SK-N-SH (cell line): ENCODE data around the gene RAI14. TPM values are rescaled to one million over a fixed set of nuclear protein-coding genes. Genes with fewer than 3 reads are reported as not detected.

Experiments
- CTCF ChIA-PET: fragments of 300-600, 350-600 bp; formaldehyde crosslinking; extraction: SDS; loops from one replicate; lab custom pipeline; 2021; lab: Yijun Ruan, JAX
- POLR2A ChIA-PET: fragments of 350-600 bp; sonication (Branson Sonifier 250); formaldehyde crosslinking; extraction: SDS; loops from one replicate; lab custom pipeline; 2020; ENCODE audit warnings: antibody characterized with exemption, inconsistent platforms; lab: Yijun Ruan, JAX
- DNase-seq: peaks from one replicate; pipeline ENCODE4 v3.0.0; 2012
- H2AFZ ChIP-seq: fragments of 200-600 bp; sonication (generic); 2 replicates; pipeline ENCODE4 v1.8.1; 2016; ENCODE audit warnings: antibody characterized with exemption, mild to moderate bottlenecking, low read depth
- H3F3A ChIP-seq: fragments of 200-600 bp; sonication (generic); replicated peaks from 2 replicates; pipeline ENCODE3; 2016; ENCODE audit warnings: antibody characterized with exemption, mild to moderate bottlenecking; ENCODE audit not compliant: insufficient read depth
- H3K27ac ChIP-seq, 2 experiments: fragments of 200-500 bp in 1 of 2; fragments of 200-600 bp in 1 of 2; sonication (Bioruptor generic) in 1 of 2; sonication (generic), shearing (Covaris generic) in 1 of 2; 2 replicates each; pipeline versions ENCODE4 v1.5.1 to v1.6.1; 2014 to 2016; ENCODE audit warnings: low read depth in 2 of 2, inconsistent platforms in 1 of 2, low read length in 1 of 2, mild to moderate bottlenecking in 1 of 2, mixed read lengths in 1 of 2
- H3K27me3 ChIP-seq: fragments of 200-600 bp; sonication (generic), shearing (Covaris generic); 2 replicates; pipeline ENCODE4 v1.6.1; 2016; ENCODE audit warnings: mixed run types; ENCODE audit not compliant: insufficient read depth
- H3K36me3 ChIP-seq, 2 experiments: fragments of 200-500 bp in 1 of 2; fragments of 200-600 bp in 1 of 2; sonication (Bioruptor generic) in 1 of 2; sonication (generic) in 1 of 2; replicated peaks in 1 of 2; 2 replicates each; pipeline versions ENCODE3 to v1.5.1; 2014 to 2016; ENCODE audit warnings: low read length in 1 of 2, mild to moderate bottlenecking in 1 of 2; ENCODE audit not compliant: insufficient read depth in 2 of 2, control insufficient read depth in 1 of 2
- H3K4me1 ChIP-seq, 2 experiments: fragments of 200-500 bp in 1 of 2; fragments of 200-600 bp in 1 of 2; sonication (Bioruptor generic) in 1 of 2; sonication (generic), shearing (Covaris generic) in 1 of 2; 2 replicates each; pipeline versions ENCODE4 v1.5.1 to v1.6.1; 2014 to 2016; ENCODE audit warnings: low read depth in 1 of 2, low read length in 1 of 2, mixed run types in 1 of 2; ENCODE audit not compliant: insufficient read depth in 2 of 2, control insufficient read depth in 1 of 2
- H3K4me2 ChIP-seq: fragments of 200-600 bp; sonication (generic), shearing (Covaris generic); 2 replicates; pipeline ENCODE4 v1.6.1; 2017; ENCODE audit warnings: mixed run types
- H3K4me3 ChIP-seq, 2 experiments: fragments of 200-500 bp in 1 of 2; fragments of 200-600 bp in 1 of 2; sonication (Bioruptor generic) in 1 of 2; sonication (generic), shearing (Covaris generic) in 1 of 2; 2 replicates each; pipeline versions ENCODE4 v1.5.1 to v1.8.1; 2014 to 2016; ENCODE audit warnings: low read depth in 2 of 2, inconsistent platforms in 1 of 2, low read length in 1 of 2, mild to moderate bottlenecking in 1 of 2, mixed read lengths in 1 of 2, moderate library complexity in 1 of 2
- H3K79me2 ChIP-seq: fragments of 200-600 bp; sonication (generic); 2 replicates; pipeline ENCODE4 v1.8.1; 2017; ENCODE audit warnings: mild to moderate bottlenecking; ENCODE audit not compliant: insufficient read depth
- H3K9ac ChIP-seq: fragments of 200-600 bp; sonication (generic); 2 replicates; pipeline ENCODE4 v1.6.1; 2017; ENCODE audit warnings: mixed run types
- H3K9me2 ChIP-seq: fragments of 200-600 bp; sonication (generic); 2 replicates; pipeline ENCODE4 v1.6.1; 2017; ENCODE audit warnings: mixed run types
- H3K9me3 ChIP-seq: fragments of 200-600 bp; sonication (generic); 2 replicates; pipeline ENCODE4 v1.6.1; 2017; ENCODE audit warnings: mixed run types, mild to moderate bottlenecking, moderate library complexity
- H4K20me1 ChIP-seq: fragments of 200-600 bp; sonication (generic); 2 replicates; pipeline ENCODE4 v1.6.1; 2017; ENCODE audit warnings: mild to moderate bottlenecking, mixed run types; ENCODE audit not compliant: insufficient read depth
- CHD2 ChIP-seq: fragments of 150-350 bp; IDR thresholded peaks from 2 replicates; pipeline ENCODE4 v1.6.1; 2018; ENCODE audit warnings: low read length; ENCODE audit not compliant: partially characterized antibody
- ELF1 ChIP-seq: IDR thresholded peaks from 2 replicates; pipeline ENCODE4 v1.4.0; 2012
- FOXM1 ChIP-seq: IDR thresholded peaks from 2 replicates; pipeline ENCODE4 v1.4.0; 2012; ENCODE audit warnings: low read depth, mild to moderate bottlenecking
- GABPA ChIP-seq: IDR thresholded peaks from 2 replicates; pipeline ENCODE4 v1.4.0; 2012; ENCODE audit warnings: low read depth, mild to moderate bottlenecking
- NFIC ChIP-seq: IDR thresholded peaks from 2 replicates; pipeline ENCODE4 v1.4.0; 2012; ENCODE audit warnings: borderline replicate concordance
- NRF1 ChIP-seq: IDR thresholded peaks from 2 replicates; pipeline ENCODE4 v1.6.1; 2012; ENCODE audit warnings: low read depth, mild to moderate bottlenecking, low read length
- RCOR1 ChIP-seq: fragments of 150-350 bp; IDR thresholded peaks from 2 replicates; pipeline ENCODE4 v1.6.1; 2017; ENCODE audit warnings: antibody characterized with exemption, low read length
- RXRA ChIP-seq: IDR thresholded peaks from 2 replicates; pipeline ENCODE4 v1.4.0; 2012; ENCODE audit warnings: low read depth, mild to moderate bottlenecking, borderline replicate concordance
- SIN3A ChIP-seq: IDR thresholded peaks from 2 replicates; pipeline ENCODE4 v1.6.1; 2012; ENCODE audit warnings: low read depth, mild to moderate bottlenecking, low read length, moderate library complexity, borderline replicate concordance
- polyA plus RNA-seq, 3 experiments: library from polyadenylated mRNA; depleted of rRNA; stranded (reverse); fragments of >200 nt; gene quantifications; 2 replicates each; pipeline ENCODE4 v1.2.3, GENCODE V29; 2012
- TF ChIP-seq, protein P1 (sequence below): IDR thresholded peaks from 2 replicates; pipeline ENCODE4; 2012
- TF ChIP-seq, protein P2 (sequence below): fragments of 200-600 bp; sonication (generic); IDR thresholded peaks from 2 replicates; pipeline ENCODE4 v1.6.1; 2017; ENCODE audit warnings: antibody characterized with exemption, mild to moderate bottlenecking, moderate library complexity
- TF ChIP-seq, protein P3 (sequence below): fragments of 150-350 bp; IDR thresholded peaks from 2 replicates; pipeline ENCODE4 v1.6.1; 2016; ENCODE audit warnings: mild to moderate bottlenecking, low read depth, low read length
- TF ChIP-seq, protein P4 (sequence below): IDR thresholded peaks from 2 replicates; pipeline ENCODE4 v1.4.0; 2012; ENCODE audit warnings: low read depth

RAI14 gene
- polyA plus RNA-seq, 1 of the 3 experiments (the other 2 are of a cell fraction): 53.2 TPM

GRCh38 chr5:34652914-34653313 lies 3.2 kb upstream of the RAI14 start:
- H3K9ac ChIP-seq: no peak overlapping the region
- TF ChIP-seq NRF1 (no peak), GABPA (no peak), NFIC (peak; percentile 65)
- TF ChIP-seq, protein P1, sequence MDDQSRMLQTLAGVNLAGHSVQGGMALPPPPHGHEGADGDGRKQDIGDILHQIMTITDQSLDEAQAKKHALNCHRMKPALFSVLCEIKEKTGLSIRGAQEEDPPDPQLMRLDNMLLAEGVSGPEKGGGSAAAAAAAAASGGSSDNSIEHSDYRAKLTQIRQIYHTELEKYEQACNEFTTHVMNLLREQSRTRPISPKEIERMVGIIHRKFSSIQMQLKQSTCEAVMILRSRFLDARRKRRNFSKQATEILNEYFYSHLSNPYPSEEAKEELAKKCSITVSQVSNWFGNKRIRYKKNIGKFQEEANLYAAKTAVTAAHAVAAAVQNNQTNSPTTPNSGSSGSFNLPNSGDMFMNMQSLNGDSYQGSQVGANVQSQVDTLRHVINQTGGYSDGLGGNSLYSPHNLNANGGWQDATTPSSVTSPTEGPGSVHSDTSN: 0 out of 2 replicates have a peak, but pooled peaks have one; percentile 28
- TF ChIP-seq, protein P2, sequence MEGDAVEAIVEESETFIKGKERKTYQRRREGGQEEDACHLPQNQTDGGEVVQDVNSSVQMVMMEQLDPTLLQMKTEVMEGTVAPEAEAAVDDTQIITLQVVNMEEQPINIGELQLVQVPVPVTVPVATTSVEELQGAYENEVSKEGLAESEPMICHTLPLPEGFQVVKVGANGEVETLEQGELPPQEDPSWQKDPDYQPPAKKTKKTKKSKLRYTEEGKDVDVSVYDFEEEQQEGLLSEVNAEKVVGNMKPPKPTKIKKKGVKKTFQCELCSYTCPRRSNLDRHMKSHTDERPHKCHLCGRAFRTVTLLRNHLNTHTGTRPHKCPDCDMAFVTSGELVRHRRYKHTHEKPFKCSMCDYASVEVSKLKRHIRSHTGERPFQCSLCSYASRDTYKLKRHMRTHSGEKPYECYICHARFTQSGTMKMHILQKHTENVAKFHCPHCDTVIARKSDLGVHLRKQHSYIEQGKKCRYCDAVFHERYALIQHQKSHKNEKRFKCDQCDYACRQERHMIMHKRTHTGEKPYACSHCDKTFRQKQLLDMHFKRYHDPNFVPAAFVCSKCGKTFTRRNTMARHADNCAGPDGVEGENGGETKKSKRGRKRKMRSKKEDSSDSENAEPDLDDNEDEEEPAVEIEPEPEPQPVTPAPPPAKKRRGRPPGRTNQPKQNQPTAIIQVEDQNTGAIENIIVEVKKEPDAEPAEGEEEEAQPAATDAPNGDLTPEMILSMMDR: peak; percentile 24; the same call in 1 of the 2 replicates
- CTCF ChIA-PET: no interaction called here
- no peaks in the 10 kb centered on the region for H3K36me3 ChIP-seq
- no peaks in the 10 kb centered on the region; a peak in 2 of 4 replicates for H3K4me1 ChIP-seq
- H3K27ac ChIP-seq: peak overlapping the region; percentile 30 to 64; a peak in 2 of 4 replicates
- peak overlapping the region; percentile 39; the same call in 1 of the 2 replicates for H3K4me2 ChIP-seq
- H4K20me1 ChIP-seq: peaks cover 4% of the 10 kb centered on the region; the same call in 1 of the 2 replicates
- H2AFZ ChIP-seq: no peak overlapping the region
- H3K9me3 ChIP-seq: no peaks in the 10 kb centered on the region
- no peak for DNase-seq
- POLR2A ChIA-PET: no interaction called here
- H3F3A ChIP-seq: peaks cover 35% of the 10 kb centered on the region
- H3K79me2 ChIP-seq: peaks cover 14% of the 10 kb centered on the region
- H3K27me3 ChIP-seq: no peaks in the 10 kb centered on the region
- no peak overlapping the region for H3K4me3 ChIP-seq
- H3K9me2 ChIP-seq: no peaks in the 10 kb centered on the region

DNA sequence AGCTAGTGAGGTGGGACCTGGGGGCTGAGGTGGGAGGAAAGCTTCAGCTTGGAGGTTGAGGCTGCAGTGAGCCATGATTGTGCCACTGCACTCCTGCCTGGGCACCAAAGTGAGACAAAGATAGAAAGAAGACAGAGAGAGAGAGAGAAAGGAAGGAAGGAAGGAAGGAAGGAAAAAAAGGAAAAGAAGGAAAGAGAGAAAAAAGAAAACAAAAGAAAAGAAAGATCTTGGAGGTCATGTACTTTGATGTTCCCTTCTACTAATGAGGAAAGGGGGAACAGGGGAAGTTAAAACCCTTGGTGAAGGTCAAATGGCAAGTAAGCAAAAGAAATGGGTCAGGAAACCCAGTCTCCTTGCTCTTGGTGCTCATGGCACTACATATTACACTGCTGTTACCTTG lies 2.4 kb upstream of the RAI14 start:
- ChIA-PET POLR2A (no interaction called here), CTCF (no interaction called here)
- Histone ChIP-seq H3K4me2 (no peak overlapping the region), H3K4me1 (peaks cover 0 to 3% of the 10 kb centered on the region in 2 experiments; a peak in 2 of 4 replicates), H3K79me2 (peaks cover 22% of the 10 kb centered on the region), H3K9ac (no peak overlapping the region), H3K9me2 (no peaks in the 10 kb centered on the region), H3K4me3 (no peak overlapping the region), H3K9me3 (no peaks in the 10 kb centered on the region), H4K20me1 (peaks cover 10% of the 10 kb centered on the region), H3F3A (peaks cover 39% of the 10 kb centered on the region), H3K27me3 (no peaks in the 10 kb centered on the region), H3K27ac (no peak overlapping the region), H2AFZ (no peak overlapping the region), H3K36me3 (no peaks in the 10 kb centered on the region)
- no peak for TF ChIP-seq RCOR1
- no peak for TF ChIP-seq ELF1
- TF ChIP-seq, protein P1: no peak
- no peak for TF ChIP-seq FOXM1
- TF ChIP-seq RXRA: no peak
- TF ChIP-seq CHD2: no peak
- TF ChIP-seq, protein P3, sequence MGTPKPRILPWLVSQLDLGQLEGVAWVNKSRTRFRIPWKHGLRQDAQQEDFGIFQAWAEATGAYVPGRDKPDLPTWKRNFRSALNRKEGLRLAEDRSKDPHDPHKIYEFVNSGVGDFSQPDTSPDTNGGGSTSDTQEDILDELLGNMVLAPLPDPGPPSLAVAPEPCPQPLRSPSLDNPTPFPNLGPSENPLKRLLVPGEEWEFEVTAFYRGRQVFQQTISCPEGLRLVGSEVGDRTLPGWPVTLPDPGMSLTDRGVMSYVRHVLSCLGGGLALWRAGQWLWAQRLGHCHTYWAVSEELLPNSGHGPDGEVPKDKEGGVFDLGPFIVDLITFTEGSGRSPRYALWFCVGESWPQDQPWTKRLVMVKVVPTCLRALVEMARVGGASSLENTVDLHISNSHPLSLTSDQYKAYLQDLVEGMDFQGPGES: no peak
- TF ChIP-seq, protein P4, sequence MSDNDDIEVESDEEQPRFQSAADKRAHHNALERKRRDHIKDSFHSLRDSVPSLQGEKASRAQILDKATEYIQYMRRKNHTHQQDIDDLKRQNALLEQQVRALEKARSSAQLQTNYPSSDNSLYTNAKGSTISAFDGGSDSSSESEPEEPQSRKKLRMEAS: no peak
- TF ChIP-seq SIN3A: no peak
- TF ChIP-seq NFIC: no peak
- no peak for DNase-seq
